ENCODE data around the gene ALPP. TPM values are rescaled to one million over a fixed set of nuclear protein-coding genes. Genes with fewer than 3 reads are reported as not detected.

Gene ALPP
- total and polyA plus RNA-seq, 2 of the 13 experiments (the other 11 are each of a cell fraction or from before 2014, with no cell fraction given): not detected

DNA sequence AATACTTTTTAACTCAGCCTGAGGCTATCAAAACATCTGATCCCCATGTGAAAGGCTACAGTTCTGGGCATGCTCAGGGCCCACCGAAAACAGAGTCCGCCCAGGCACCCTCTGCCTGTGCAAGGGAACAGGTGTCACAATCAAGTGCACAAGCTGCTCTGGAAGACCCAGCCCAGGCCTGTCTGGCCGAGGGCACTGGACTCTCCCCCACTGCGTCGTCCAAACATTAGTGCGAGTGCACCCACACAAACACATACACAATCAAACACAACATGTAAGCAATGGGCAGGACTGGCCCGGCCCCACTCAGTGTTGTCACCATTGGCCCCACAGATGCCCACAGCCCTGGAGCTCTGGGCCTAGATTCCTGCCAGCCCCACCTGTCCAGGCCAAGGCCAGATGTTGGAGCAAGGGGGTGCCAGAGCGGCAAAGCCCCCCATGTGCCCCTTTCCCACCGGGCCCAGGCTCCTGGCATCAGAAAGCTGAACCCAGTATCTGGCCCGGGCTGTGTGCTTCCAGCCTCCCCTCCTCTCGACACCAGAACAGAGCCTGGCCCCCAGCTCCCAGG is 27.5 kb downstream of the ALPP start (continued):
- TF ChIP-seq ZNF850 (CRISPR knock-in tag; conservative IDR thresholded peaks at IDR 0.05) (no peak), ETV5 (CRISPR knock-in tag; IDR thresholded peaks at IDR 0.05; ENCODE audit: borderline replicate concordance) (no peak), TARDBP (CRISPR knock-in tag; IDR thresholded peaks at IDR 0.05) (no peak), HDAC6 (IDR thresholded peaks at IDR 0.05; ENCODE audit: low read depth, low read length) (no peak), ZNF446 (CRISPR knock-in tag; IDR thresholded peaks at IDR 0.05) (no peak)

DNA sequence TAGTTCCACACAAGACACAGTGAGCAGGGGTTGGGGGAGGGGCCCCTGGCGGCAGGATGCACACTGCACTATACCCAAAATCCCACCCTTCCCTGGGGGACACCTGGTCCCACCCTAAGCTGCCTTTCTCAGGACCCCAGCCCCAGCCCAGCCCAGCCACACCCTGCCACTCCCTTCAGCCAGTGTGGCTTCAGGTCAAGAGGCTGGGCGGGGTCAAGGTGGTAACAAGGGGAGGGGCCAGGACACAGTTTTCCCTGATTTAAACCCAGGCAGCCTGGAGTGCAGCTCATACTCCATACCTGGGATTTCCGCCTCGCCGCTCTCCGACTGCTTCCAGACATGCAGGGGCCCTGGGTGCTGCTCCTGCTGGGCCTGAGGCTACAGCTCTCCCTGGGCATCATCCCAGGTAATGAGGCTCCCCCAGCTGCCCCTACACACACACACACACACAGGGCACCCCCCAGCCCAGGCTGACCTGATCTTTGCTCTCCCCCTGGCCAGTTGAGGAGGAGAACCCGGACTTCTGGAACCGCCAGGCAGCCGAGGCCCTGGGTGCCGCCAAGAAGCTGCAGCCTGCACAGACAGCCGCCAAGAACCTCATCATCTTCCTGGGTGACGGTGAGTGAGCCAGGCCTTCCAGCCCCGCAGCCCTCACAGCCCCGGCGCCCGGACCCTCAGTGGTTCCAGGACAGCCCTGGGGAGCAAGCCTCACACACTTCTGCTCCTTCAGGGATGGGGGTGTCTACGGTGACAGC is 28.2 kb downstream of the ALPP start, which contains the start of gene ALPG:
TSS of gene ALPG (plus strand) at position 289 of the 755 bp plus-strand sequence. CDS start at position 340, 51 bp downstream.
- Histone ChIP-seq H4K20me1 (ENCODE audit: insufficient read depth, low read length) (no peaks in the 10 kb centered on the region), H3K79me2 (ENCODE audit: insufficient read depth, low read length) (no peaks in the 10 kb centered on the region), H2AFZ (ENCODE audit: low read length) (no peak within 1 kb of the TSS), H3K4me3 (replicated peaks in 1 of 3; ENCODE audit: insufficient read depth in 1 of 3, low read depth in 2 of 3, low read length in 3 of 3) (no peak within 1 kb of the TSS), H3K27ac (ENCODE audit: extremely low read length, insufficient read depth, low read length) (no peak within 1 kb of the TSS), H3K4me2 (ENCODE audit: low read depth, low read length) (no peak within 1 kb of the TSS), H3K4me1 (ENCODE audit: insufficient read depth, low read length) (peaks cover 11% of the 10 kb centered on the region), H3K9ac (ENCODE audit: insufficient read depth, low read depth, low read length) (no peak within 1 kb of the TSS), H3K9me3 (ENCODE audit: low read length) (no peaks in the 10 kb centered on the region), H3K36me3 (replicated peaks in 1 of 2; ENCODE audit: control insufficient read depth in 1 of 2, insufficient read depth in 2 of 2, low read length in 2 of 2) (no peaks in the 10 kb centered on the region), H3K27me3 (ENCODE audit: control insufficient read depth in 1 of 2, insufficient read depth in 2 of 2, low read length in 2 of 2) (peaks cover 0 to 11% of the 10 kb centered on the region in 2 experiments; a peak in 4 of 5 replicates)
- ATAC-seq: peak; percentile 16
- no TSS peak for BruUV-seq (replicated peaks)
- no peak for FAIRE-seq
- ChIA-PET CTCF (ENCODE audit: low intra/inter-chr PET ratio, low total read pairs) (no interaction called here), POLR2A (no interaction called here)
- 48% methylated on average over 7 of the region's 17 CpGs for WGBS (ENCODE audit: low lambda C conversion rate)
- DNase-seq (ENCODE audit: low spot score): no peak
- in situ Hi-C loops (cut with HindIII; ENCODE audit: extremely low pct_ligation_motif_present, low pct_unique_long_range_greater_than_20kb): no loop called here
- TF ChIP-seq ZNF878 (CRISPR knock-in tag; IDR thresholded peaks at IDR 0.05) (no peak), NFRKB (IDR thresholded peaks at IDR 0.05) (no peak), ZNF776 (CRISPR knock-in tag; IDR thresholded peaks at IDR 0.05) (0 out of 2 replicates have a peak, but pooled peaks have one; percentile 31)
- TF ChIP-seq, protein P1, sequence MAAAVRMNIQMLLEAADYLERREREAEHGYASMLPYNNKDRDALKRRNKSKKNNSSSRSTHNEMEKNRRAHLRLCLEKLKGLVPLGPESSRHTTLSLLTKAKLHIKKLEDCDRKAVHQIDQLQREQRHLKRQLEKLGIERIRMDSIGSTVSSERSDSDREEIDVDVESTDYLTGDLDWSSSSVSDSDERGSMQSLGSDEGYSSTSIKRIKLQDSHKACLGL (CRISPR knock-in tag; IDR thresholded peaks at IDR 0.05): 0 out of 2 replicates have a peak, but pooled peaks have one; percentile 40
- intact Hi-C loops (cut with micrococcal nuclease; ENCODE audit: unreplicated experiment): no loop called here
